ENCODE measurements around the gene NAB1.

NAB1 gene, protein sequence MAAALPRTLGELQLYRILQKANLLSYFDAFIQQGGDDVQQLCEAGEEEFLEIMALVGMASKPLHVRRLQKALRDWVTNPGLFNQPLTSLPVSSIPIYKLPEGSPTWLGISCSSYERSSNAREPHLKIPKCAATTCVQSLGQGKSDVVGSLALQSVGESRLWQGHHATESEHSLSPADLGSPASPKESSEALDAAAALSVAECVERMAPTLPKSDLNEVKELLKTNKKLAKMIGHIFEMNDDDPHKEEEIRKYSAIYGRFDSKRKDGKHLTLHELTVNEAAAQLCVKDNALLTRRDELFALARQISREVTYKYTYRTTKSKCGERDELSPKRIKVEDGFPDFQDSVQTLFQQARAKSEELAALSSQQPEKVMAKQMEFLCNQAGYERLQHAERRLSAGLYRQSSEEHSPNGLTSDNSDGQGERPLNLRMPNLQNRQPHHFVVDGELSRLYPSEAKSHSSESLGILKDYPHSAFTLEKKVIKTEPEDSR

DNA sequence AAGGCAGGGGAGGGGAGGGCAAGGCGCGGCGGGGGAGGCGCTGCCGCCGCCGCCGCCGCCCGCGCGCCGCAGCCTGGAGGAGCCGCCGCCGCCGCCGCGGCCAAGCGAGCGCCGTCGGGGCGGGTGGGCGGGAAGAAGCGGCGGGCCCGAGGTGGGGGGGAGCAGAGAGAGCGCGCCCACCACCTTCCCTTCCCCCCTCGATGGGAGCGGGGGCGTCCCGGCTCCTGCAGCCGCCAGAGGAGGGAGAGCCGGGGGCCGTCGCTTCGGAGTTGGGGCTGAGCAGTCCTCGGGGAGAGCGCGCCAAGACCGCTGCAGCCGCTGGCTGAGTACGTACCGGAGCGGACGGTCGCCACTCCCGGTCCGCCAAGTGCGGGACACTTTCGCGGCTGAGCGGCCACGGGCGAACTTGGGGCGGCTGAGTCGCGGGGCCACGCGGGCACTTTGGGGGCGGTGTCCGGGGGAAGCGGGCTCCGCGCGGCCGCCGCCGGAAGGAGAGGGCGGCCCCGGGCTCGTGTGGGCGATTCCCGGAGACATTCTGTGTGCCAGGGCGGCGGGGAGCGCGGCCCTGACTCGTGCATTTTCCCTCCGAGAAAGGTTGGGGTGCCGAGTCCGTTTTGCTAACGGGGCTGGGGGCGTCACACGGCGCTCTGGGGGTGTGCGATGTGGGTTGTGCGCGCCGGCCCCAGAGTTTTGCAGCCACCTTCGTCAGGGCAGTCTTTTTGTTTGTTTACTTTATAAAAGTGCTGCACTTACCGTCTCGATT, at the start of gene NAB1:
Gene NAB1, plus strand, starts transcription at position 49 of the 763 bp plus-strand sequence. CDS start 10,094 bp downstream, outside the sequence.
- TF ChIP-seq, protein P1, sequence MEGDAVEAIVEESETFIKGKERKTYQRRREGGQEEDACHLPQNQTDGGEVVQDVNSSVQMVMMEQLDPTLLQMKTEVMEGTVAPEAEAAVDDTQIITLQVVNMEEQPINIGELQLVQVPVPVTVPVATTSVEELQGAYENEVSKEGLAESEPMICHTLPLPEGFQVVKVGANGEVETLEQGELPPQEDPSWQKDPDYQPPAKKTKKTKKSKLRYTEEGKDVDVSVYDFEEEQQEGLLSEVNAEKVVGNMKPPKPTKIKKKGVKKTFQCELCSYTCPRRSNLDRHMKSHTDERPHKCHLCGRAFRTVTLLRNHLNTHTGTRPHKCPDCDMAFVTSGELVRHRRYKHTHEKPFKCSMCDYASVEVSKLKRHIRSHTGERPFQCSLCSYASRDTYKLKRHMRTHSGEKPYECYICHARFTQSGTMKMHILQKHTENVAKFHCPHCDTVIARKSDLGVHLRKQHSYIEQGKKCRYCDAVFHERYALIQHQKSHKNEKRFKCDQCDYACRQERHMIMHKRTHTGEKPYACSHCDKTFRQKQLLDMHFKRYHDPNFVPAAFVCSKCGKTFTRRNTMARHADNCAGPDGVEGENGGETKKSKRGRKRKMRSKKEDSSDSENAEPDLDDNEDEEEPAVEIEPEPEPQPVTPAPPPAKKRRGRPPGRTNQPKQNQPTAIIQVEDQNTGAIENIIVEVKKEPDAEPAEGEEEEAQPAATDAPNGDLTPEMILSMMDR (IDR thresholded peaks at IDR 0.05), result no peak

DNA sequence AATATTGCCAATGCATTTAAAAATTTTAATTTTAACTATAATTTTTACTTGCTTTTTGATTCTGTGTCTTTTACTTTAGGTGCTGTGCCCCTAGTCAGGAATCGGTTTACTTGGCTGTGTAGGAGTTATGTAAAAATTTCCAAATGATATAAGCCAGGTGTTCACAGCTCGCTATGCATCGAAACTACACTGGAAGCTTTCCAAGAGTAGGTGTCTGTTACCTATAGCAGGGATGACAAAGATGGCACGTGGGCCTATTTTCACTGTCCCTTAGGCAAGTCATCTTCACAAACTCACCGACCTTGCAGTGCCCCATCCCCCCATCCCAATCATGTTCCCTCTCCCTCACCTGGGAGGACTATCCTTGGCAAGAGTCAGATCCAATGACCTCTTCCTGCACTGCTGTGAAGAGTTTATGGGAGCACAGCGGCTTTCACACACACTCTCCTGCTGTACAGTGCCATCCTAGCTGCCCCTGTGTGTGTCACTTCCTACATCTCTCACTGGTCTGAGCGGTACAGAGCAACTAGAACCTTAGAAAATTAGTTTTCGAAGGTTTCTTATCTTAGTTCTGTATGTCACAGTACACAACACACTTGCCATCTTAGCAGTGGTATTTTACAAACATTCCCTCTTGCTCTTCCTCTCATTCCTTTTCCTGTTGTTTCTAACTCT, 49.2 kb upstream of the NAB1 start:
- TF ChIP-seq, protein P1 (IDR thresholded peaks at IDR 0.05), result no peak

DNA sequence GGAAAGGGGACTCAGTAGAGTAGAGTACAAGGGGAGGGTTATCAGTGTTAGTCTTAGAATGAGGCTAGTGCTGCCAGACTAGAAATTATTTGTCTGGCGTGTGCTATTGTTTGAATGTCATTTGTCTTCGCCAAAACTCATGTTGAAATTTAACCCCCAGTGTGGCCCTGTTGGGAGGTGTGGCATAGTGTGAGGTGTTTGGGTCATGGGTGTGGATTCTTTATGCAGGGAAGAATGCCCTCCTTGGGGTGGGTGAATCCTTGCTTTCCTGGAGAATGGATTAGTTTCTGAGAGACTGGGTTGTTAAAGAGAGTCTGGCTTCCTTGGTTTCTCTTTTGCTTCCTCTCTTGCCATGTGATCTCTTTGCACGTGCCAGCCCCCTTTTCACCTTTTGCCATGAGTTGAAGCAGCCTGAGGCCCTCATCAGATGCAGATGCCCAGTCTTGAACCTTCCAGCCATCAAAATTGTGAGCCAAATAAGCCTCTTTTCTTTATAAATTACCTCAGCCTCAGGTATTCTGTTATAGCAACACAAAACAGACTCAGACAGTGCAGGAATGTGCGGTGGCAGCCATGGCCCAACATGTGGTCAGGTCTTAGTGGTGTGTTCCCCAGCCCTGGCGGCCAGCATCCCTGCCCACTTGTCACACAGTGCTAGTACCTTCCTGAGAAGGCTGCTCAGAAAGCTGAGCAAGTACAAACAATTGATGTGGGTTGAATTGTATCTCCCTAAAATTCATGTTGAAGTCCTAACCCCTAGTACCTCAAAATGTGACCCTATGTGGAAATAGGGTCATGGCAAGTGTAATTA, 48.4 kb upstream of the NAB1 start:
- TF ChIP-seq, protein P1 (IDR thresholded peaks at IDR 0.05), result no peak

DNA sequence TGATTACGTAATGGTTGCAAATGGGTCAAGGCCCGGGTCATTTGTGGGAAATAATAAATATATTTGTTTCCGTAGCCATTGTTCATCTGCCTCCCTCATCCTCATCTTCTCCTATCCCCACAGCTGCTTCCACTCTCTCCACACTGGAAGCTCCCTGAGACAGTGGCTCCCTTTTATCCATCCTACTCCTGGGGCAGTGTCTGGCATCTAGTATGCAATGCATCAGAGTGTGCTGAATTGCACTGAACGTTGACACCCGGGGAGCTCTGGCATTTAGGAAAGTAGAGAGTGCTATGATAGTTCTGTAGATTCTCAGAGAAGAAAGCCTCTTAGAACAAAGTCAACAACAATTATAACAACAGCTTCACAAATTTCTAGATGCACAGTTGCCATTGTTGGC, 45.5 kb upstream of the NAB1 start:
- TF ChIP-seq, protein P1 (IDR thresholded peaks at IDR 0.05), result no peak

DNA sequence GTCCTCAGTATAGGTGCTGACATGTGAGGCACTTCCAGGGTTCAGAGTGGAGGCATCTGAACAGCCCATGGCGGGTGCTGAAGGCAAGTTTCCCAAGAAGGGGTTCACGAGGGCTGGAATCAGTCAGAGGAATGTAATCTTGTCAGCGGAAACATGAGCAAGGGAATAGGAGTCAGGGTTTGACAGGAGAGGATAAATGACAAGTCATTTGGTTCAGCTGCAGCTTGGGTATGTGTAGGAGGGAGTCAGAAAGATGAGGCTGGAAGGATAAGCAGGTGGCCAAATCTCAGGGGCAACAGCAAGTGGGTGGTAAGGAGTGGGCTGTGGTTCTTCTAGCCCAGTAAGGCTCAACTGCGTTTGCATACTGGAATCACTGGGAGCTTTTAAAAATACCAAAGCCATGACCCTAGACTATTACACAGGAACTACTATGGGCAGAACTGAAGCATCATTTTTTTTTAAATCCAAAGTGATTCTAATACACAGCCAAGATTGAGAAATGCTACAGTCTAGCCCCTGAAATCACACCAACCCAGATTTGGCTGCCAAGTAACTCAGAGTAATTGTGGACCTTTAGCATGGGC, 41.8 kb upstream of the NAB1 start:
- TF ChIP-seq, protein P1 (IDR thresholded peaks at IDR 0.05), result no peak

DNA sequence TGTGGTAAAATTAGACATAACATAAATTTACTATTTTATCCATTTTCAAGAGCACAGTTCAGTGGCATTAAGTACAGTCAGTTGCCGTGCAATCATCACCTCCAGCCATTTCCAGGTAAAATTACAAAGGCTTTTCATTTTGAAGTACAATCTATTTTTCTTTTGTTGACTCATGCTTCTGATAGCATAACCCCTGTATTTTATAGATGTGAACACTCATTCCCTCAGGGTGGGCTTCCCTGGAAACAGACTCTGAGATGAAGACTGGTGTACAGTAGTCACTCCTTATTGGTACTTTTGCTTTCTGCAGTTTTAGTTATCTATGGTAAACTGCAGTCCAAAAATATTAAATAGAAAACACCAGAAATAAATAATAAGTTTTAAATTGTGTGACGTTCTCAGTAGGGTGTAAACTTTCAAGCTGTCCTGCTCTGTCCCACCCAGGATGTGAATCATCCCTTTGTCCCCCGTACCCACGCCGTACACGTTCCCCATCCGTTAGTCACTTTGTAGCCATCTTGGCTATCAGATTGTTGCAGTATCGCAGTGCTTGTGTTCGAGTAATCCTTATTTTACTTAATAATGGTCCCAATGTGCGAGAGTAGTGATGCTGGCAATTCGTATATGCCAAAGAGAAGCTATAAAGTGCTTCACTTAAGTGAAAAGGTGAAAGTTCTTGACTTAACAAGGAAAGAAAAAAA, 41.1 kb upstream of the NAB1 start:
- TF ChIP-seq, protein P1 (IDR thresholded peaks at IDR 0.05), result no peak

All from LNCAP (cell line).